Measurements from ENCODE around the gene CMTM8. TPM values are rescaled to one million over a fixed set of nuclear protein-coding genes. Genes with fewer than 3 reads are reported as not detected.

CMTM8 gene
- total and polyA plus RNA-seq, 2 experiments from 2014 or later: 19.9 to 24.5 TPM

GRCh38 chr3:32313723-32314473 is 75.4 kb downstream of the CMTM8 start:
- Histone ChIP-seq H3F3A (replicated peaks; ENCODE audit: low read depth) (no peaks in the 10 kb centered on the region), H3K9me2 (ENCODE audit: insufficient read depth) (no peaks in the 10 kb centered on the region), H3K4me2 (peak overlapping the region; percentile 16; the same call in 1 of the 2 replicates), H3K4me1 (ENCODE audit: insufficient read depth) (peaks cover 25% of the 10 kb centered on the region), H3K27me3 (ENCODE audit: insufficient read depth) (no peaks in the 10 kb centered on the region), H3K36me3 (ENCODE audit: insufficient read depth) (no peaks in the 10 kb centered on the region), H3K27ac (ENCODE audit: low read depth) (peak overlapping the region; percentile 56), H4K20me1 (replicated peaks; ENCODE audit: insufficient read depth) (no peaks in the 10 kb centered on the region), H3K4me3 (no peak overlapping the region), H3K79me2 (replicated peaks; ENCODE audit: insufficient read depth) (no peaks in the 10 kb centered on the region), H2AFZ (no peak overlapping the region)
- H3K27ac Mint-ChIP-seq: peak overlapping the region; percentile 1
- no peak for TF ChIP-seq CREB1 (CRISPR knock-in tag; IDR thresholded peaks at IDR 0.05; ENCODE audit: low read depth)
- TF ChIP-seq ZNF331 (CRISPR knock-in tag; IDR thresholded peaks at IDR 0.05; ENCODE audit: low read depth): no peak
- 0 out of 2 replicates have a peak, but pooled peaks have one; percentile 14 for TF ChIP-seq ZNF462 (CRISPR knock-in tag; IDR thresholded peaks at IDR 0.05)
- no peak for TF ChIP-seq POLR2AphosphoS5 (IDR thresholded peaks at IDR 0.05; ENCODE audit: low read depth)
- H3K27me3 Mint-ChIP-seq (ENCODE audit: insufficient read depth, low read depth, poor library complexity): peaks cover 3% of the 10 kb centered on the region
- peaks cover 27% of the 10 kb centered on the region for H3K4me1 Mint-ChIP-seq
- no peaks in the 10 kb centered on the region for H3K9me3 Mint-ChIP-seq
- H3K36me3 Mint-ChIP-seq (ENCODE audit: low read depth): no peaks in the 10 kb centered on the region
- ATAC-seq (no peak; the same call in 2 of the 3 replicates), DNase-seq (ENCODE audit: low spot score) (no peak)
- H3K4me3 Mint-ChIP-seq: no peak overlapping the region

GRCh38 chr3:32315441-32315840 is 77.0 kb downstream of the CMTM8 start:
- Mint-ChIP-seq H3K9me3 (no peaks in the 10 kb centered on the region), H3K27ac (no peak overlapping the region), H3K4me3 (no peak overlapping the region), H3K27me3 (ENCODE audit: insufficient read depth, low read depth, poor library complexity) (peaks cover 3% of the 10 kb centered on the region), H3K4me1 (peaks cover 35% of the 10 kb centered on the region), H3K36me3 (ENCODE audit: low read depth) (no peaks in the 10 kb centered on the region)
- H3K4me3 ChIP-seq: no peak overlapping the region
- H3K4me1 ChIP-seq (ENCODE audit: insufficient read depth): peaks cover 31% of the 10 kb centered on the region
- ATAC-seq (no peak), DNase-seq (ENCODE audit: low spot score) (no peak)
- no peaks in the 10 kb centered on the region for H3K36me3 ChIP-seq (ENCODE audit: insufficient read depth)
- H2AFZ ChIP-seq: no peak overlapping the region
- no peaks in the 10 kb centered on the region for H3K79me2 ChIP-seq (replicated peaks; ENCODE audit: insufficient read depth)
- no peaks in the 10 kb centered on the region for H4K20me1 ChIP-seq (replicated peaks; ENCODE audit: insufficient read depth)
- no peaks in the 10 kb centered on the region for H3F3A ChIP-seq (replicated peaks; ENCODE audit: low read depth)
- no peaks in the 10 kb centered on the region for H3K27me3 ChIP-seq (ENCODE audit: insufficient read depth)
- no peak overlapping the region for H3K27ac ChIP-seq (ENCODE audit: low read depth)
- no peak overlapping the region for H3K4me2 ChIP-seq
- no peaks in the 10 kb centered on the region for H3K9me2 ChIP-seq (ENCODE audit: insufficient read depth)
- TF ChIP-seq REST (IDR thresholded peaks at IDR 0.05; ENCODE audit: unreplicated experiment) (no peak), STAT1 (IDR thresholded peaks at IDR 0.05; ENCODE audit: unreplicated experiment) (no peak), ETS1 (IDR thresholded peaks at IDR 0.05) (no peak), EZH2 (IDR thresholded peaks at IDR 0.05; ENCODE audit: low read depth, unreplicated experiment) (no peak), NANOG (IDR thresholded peaks at IDR 0.05; ENCODE audit: borderline replicate concordance) (no peak)
